AG20443 (cell line): ENCODE measurements around the gene RRP15.

Source experiments
- DNase-seq: peaks from one replicate; pipeline ENCODE4 v3.0.0; 2012; ENCODE audit warnings: low spot score, mixed read lengths

Gene RRP15, protein sequence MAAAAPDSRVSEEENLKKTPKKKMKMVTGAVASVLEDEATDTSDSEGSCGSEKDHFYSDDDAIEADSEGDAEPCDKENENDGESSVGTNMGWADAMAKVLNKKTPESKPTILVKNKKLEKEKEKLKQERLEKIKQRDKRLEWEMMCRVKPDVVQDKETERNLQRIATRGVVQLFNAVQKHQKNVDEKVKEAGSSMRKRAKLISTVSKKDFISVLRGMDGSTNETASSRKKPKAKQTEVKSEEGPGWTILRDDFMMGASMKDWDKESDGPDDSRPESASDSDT

DNA sequence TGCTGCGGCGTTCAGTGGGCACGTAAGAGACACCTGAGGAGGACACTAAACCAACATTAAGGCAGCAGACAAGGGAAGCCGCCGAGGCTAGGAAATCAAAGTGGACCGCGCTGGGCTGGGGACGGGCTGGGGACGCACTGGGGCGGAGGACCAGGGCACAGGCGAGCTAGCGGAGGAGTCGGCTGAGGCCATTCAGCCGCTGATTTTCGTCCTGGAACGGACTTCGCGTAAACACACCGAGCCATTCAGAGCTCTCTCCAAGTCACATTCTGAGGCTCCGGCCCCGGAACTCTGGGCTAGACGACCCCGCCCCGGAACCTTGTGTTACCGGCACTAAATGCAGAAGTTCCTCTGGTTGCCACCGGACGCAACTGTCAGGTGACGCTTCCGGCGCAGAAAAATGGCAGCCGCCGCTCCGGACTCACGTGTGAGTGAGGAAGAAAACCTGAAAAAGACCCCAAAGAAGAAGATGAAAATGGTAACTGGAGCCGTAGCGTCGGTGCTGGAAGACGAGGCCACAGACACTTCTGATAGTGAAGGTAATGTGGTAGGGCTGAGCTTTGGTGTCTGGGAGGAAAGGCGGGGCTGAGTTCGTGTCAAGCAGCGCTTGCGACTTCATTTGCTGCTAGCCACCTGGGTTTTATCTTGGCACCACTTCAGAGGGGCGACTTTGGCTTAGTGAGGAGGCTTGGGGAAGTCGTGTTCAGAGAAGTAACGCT lies at the start of gene RRP15:
TSS of gene RRP15 (plus strand) at position 377 of the 719 bp plus-strand sequence. CDS start at position 401, 24 bp downstream.
- DNase-seq: peak; percentile 94

DNA sequence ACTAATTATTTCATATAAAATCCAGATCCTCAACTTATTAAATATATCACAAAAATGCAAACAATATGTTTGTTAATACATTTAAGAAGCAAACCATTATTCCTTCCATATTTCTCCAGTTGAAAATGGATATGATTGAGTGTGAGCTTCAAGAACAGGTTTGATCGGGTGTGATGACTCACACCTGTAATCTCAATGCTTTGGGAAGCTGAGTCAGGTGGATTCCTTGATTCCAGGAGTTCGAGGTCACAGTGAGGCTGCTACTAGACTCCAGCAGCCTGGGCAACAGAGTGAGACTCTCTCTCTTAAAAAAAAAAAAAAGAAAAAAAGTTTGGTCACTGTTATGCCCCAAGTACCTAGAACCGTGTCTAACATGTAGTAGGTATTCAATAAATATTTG lies 42.9 kb upstream of the RRP15 start:
- DNase-seq: no peak

GRCh38 chr1:218247339-218247738 lies 37.8 kb upstream of the RRP15 start:
- no peak for DNase-seq

DNA sequence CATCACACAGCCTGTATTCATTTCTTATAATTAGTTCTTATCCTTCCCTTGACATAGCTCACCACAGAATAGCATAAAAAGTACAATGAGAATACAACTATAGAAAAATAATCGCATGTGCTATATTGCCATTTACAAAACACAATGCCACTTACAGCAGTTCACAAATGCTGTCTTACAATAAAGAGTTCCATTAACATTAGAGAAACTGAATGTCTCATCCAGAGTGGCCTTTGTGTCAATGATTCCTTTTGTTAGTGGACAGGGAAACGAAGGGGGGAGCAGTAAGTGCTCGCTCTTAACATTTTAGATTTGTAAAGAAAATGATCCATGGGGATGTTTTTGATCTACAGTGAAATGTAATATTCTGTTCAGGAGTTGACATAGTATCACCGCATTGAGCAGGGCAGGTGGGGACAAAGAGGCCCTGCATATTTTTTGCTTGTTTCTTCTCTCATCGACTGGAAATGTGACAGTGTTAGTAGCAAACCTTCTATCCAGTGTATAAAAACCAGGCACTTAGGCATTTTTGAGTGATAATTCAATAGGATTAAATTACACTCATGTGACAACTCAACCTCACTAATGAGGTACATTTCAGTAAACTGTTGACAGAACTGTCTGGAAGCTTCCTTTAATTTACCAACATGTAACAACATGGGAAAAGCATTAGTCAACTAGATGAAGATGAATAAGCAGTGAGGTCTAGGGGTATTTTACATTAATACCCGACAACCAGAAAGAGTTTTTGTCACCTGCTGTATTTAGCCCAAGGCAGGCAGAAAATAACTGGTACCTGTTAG lies 35.6 kb upstream of the RRP15 start:
- DNase-seq: no peak

DNA sequence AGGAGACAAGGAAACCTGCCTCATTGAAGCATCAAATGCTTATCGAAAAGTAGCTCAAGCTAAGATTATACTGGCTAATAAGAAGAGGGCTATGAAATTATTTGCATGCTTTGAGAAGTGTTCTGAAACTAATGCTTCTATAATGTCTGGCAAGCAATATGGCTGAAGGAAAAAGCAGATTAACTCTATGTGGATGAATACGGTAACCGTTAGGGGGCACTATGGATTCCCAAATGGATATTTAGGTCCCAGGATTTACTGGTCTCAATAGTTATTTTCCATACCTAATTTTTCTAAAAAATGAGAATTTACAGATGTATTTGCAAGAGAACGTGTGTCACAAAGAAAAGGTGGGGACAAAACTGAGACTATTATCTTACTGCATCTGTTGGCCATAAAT lies 34.6 kb upstream of the RRP15 start:
- DNase-seq: no peak

DNA sequence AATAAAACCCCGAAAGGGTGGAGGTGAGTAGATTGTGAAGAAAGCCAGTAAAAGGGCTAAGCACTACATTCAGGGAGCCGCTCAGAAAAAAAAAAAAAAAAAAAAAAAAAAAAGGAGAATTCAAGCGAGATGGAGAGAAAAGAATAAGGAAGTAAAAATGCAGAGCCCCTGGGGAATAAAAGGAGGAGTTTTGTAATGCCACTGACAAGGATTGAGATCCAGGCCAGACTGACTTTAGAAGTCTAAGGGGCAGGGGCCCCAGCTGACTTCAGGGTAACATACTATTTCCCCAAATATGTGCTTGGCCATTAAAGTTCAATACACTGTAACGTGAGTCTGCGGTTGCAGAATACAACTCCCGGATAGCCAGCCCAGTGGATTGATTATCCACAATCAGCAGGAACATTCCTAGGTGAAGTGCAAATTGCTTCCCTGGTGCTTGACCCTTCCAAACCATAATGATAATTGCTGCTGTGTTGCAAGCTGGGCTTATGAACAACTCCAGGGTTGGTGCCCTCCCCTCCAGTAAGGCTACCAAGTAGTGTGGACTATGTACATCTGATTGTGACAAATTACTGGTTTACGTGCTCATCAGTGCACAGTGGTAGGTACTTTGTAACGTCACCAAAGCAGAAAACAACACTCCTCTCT lies 30.7 kb upstream of the RRP15 start:
- DNase-seq: no peak

DNA sequence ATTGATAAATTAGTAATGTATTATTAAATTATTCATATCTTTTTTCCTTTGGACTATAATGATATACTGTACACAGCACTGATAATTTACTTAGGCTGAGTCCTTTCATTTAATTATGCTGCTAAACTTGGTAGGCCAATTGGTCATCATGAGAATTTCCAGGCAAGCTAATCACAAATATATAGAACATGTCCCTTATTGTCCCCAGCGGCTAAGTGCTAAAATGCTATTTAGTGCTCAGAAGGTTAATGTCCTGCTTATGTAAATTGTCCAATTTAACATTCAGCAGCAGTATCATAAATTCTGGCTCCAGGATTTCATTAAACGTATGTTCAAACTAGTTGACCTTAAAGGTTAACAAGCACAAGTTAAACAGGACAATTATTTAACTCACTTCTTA lies 30.0 kb upstream of the RRP15 start:
- no peak for DNase-seq

DNA sequence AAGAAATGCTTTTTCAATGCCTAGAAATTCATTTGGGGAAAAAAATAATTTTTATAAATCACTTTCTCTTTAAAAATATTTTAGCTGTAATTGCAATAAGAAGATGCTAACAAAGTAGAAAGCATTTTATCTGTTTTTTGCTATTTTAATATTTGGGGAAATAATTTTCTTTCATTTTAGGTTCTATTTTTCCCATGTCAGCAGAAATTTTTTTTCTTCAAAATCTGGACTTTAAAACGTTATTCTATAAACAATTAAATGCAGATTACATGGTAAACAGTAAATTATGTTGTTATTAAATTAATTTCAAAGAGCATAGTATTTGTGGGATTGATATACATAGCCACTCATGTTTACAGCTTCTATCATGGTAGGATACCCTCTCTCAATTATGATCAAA lies 27.7 kb upstream of the RRP15 start:
- no peak for DNase-seq

DNA sequence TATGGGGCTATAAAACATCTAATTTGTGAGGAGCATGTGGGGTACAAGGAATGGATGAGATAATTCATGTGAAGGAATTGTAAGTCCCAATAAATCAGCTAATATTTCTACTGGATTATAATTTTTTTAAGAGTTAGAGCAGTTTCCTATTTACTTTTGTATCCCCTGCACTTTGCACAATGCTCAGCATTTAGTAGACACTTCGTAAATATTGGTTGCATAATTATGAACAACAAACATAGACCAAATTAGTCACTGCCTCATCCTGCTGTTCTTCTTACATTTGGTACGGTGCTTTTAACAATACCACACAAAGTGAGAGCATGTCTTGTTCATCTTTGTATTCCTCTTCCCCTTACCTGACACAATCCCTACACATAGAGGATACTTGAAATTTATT lies 27.1 kb upstream of the RRP15 start:
- DNase-seq: no peak

DNA sequence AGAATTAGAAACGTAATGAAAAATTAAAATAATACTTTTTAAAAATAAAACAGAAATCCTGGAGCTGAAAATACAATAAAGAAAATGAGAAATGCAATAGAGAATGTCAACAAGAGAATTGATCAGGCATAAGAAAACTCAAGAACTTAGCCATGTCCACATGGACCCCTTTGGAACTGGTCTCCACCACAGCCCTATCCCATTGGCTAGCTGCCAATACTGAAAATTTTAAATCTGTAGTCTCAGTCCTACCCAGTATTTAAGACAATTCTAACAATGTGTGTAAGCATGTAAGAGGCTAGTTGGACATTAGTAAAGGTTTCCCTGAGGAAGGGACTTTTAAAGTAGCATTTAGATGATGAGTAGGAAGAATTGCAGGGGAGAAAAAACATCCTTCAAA lies 25.8 kb upstream of the RRP15 start:
- no peak for DNase-seq

GRCh38 chr1:218259800-218260199 lies 25.3 kb upstream of the RRP15 start:
- no peak for DNase-seq

- no peak for DNase-seq
Measured at GRCh38 chr1:218262259-218262658, 22.8 kb upstream of the RRP15 start.

- no peak for DNase-seq
Measured at GRCh38 chr1:218266356-218266755, 18.7 kb upstream of the RRP15 start.

DNA sequence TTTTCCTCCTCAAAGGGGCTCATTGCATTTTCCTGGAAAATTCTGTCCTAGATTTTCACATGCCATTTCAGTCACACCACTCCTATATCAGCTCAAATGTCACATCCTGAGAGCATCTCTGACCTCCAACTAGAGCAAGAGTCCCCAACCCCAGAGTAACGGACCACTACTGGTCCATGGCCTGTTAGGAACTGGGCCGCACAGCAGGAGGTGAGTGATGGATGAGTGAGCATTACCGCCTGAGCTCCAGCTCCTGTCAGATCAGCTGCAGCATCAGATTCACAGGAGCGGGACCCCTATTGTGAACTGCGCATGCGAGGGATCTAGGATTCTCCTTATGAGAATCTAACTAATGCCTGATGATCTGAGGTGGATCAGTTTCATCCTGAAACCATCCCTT lies 12.7 kb upstream of the RRP15 start:
- no peak for DNase-seq

DNA sequence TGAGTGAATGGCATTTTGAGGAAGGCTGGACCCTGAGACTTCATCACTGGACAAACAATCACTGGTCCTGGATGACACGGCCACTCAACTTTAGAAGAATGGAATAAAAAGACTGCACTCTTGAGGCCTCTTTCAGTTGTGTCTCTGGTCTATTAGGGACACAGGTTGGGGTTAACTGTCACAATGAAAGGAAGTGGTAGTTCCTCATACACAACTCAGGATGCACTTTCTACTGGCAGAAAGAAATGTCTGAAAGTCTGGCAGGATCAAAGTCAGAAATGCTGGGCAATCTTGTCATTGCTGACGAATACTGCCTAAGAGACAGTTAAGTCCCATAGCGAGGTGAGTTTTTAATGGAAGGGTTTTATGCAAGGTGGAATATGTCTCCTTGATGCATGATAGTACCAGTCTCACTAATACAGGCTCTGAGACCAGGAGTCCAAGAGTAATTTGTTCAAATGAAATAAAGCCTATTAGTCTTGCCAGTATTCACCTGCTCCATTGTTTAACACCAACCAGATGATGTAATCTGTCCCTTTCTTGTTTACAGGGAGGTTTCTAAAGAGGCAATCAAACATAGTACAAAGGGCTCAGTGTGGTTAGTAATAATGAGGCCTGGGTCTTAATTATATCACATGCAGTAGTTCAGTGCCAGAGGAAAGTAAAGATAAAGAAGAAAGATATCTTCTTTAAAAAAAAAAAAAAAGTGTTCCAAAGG lies 11.2 kb upstream of the RRP15 start:
- DNase-seq: no peak

- no peak for DNase-seq
Measured at GRCh38 chr1:218274511-218274910, 10.6 kb upstream of the RRP15 start.

DNA sequence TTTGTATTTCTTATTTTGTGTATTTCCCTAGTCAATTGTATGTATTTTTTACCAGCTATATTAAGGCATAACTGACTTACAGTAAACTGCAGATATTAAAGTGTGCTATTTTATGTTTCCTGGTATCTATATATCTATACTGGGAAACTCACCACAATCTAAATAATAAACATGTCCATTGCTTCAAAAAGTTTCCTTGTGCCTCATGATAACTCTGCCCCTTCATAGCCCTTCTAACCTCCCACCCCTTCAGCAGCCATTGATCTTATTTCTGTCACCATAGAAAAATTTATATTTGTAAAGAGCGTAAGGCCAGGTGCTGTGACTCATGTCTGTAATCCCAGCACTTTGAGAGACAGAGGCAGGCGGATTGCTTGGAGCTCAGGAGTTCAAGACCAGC lies 9.3 kb upstream of the RRP15 start:
- no peak for DNase-seq

DNA sequence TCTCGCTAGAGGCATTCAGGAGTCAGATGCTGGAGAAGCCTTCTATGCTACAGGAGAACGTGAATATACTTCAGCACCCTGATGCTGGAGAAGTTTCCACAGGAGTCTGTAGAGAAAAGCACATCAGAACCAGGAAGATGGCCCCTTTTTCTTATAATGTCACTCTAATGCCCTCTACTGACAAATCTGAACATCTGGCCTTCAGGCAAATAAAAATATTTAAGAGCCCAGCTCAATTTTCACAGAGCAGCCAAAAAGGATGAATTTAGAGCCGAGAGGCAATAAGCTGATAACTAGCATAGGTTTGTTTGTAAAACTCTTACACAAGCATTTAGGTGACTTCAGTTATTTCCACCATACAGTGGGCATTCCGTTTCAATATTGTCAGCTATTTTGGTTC lies 3.8 kb upstream of the RRP15 start:
- DNase-seq: no peak

DNA sequence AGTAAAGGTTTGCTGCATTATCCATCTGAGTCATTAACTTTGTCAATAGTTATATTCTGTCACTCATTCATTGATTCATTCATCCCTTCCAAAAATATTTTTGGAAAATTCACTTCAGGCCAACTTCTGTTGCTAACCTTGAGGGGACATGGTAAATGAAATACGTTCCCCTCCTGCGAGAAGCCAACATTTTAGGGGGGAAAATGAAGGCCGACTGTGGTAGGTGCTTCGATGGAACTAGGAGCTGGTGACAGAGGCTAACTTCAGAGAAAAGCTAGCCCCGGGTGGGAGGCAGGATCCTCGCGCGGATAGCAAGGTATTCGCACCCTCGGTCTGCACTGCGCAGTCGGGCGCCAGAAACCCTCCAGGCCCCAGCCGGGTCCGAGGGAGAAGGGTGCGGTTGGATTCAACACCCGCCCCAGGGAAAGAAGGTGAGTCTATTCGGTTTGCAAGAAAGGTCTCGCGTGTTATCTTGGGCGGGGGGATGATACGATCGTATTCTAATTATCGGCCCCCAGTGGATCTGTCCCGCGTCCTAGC lies 646 bp upstream of the RRP15 start:
- peak; percentile 27 for DNase-seq

DNA sequence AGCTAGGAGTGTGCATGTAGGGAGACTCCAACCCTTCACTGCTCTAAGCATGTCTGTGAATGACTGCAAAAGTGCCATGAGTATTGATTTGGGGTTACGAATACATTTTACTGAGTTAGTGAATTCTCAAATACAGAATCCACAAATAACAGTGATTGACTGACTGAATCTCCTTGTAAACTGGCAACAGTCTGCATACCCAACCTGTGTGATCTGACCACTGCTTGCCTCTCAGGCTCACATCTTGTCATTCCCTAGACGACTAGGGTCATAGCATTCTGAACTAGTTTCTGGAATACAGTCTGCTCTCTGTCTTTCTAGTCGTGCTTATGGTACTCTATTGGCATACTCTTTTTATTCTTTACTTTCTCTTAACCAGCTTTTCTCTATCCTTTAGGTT lies 7.4 kb downstream of the RRP15 start:
- no peak for DNase-seq

DNA sequence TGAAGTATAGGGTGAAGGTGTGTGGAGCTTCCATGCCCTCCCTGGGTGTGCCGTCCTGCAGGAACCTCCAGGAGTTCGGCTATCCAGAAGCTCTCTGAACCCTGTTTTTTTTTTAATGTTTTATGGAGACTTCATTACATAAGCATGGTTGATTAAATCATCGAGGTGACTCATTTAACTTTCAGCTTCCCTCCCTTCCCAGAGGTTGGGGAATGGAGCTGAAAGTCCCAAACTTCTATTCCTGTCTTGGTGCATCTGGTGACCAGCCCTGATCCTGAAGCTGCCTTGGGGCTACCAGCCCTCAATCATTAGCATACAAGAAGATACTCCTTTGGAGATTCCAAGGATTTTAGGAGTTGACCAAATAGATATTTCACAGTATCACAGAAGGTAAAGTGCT lies 9.5 kb downstream of the RRP15 start:
- peak; percentile 42 for DNase-seq

DNA sequence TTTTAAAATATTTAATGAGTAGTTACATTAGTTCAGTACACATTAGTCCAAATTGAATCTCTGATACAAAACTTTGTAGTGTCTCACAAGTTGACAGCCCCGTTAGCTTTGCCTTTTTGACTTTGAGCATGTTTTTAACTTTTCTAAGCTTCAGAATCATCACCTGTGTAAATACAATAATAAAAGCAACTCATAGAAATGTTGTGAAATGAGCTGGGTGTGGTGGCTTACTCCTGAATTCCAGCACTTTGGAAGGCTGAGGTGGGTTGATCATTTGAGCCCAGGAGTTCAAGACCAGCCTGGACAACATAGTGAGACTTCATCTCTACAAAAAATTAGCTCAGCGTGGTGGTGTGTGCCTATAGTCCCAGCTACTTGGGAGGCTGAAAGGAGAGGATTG lies 11.1 kb downstream of the RRP15 start:
- DNase-seq: no peak
